ENCODE data around the gene LGALS3.

LGALS3 gene

DNA sequence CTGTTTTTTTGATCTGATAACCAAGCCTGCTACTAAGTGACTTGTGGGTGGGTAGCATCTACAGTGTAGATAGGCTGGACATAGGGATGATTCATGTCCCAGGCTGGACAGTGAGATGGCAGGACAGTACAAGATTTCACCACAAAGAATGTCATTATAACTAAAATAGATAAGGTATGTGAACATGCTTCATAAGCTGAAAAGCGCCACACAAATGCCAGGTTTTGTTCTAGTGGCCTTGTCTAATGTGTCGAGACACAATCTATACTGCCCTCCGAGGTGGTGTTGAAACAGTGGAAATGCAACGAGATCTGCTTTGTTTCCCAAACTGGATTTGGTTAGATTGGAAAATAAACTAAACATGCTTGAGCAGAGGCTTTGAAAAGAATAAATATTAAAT lies 4.4 kb downstream of the LGALS3 start:
- H3K27ac ChIP-seq = no peak overlapping the region
- no peak for TF ChIP-seq ZFX (IDR thresholded peaks at IDR 0.05; ENCODE audit: borderline replicate concordance)
- TF ChIP-seq, protein P1, sequence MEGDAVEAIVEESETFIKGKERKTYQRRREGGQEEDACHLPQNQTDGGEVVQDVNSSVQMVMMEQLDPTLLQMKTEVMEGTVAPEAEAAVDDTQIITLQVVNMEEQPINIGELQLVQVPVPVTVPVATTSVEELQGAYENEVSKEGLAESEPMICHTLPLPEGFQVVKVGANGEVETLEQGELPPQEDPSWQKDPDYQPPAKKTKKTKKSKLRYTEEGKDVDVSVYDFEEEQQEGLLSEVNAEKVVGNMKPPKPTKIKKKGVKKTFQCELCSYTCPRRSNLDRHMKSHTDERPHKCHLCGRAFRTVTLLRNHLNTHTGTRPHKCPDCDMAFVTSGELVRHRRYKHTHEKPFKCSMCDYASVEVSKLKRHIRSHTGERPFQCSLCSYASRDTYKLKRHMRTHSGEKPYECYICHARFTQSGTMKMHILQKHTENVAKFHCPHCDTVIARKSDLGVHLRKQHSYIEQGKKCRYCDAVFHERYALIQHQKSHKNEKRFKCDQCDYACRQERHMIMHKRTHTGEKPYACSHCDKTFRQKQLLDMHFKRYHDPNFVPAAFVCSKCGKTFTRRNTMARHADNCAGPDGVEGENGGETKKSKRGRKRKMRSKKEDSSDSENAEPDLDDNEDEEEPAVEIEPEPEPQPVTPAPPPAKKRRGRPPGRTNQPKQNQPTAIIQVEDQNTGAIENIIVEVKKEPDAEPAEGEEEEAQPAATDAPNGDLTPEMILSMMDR (IDR thresholded peaks at IDR 0.05) = no peak

DNA sequence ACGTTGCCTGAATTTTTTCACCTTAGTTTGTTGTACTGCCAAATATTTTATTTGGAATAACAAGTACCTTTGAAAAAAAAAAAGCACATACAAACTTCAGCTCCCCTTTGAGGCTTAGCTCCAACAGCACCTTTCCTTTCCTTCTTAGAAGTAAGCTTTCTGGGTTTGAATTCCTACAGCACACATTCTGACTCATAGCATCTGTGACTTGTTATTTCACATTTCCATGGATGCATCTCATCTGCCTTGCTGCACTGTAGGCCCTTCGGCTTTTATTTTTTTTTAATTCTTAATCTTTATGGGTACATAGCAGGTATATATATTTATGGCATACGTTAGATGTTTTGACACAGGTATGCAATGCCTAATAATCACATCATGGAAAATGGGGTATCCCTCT lies 7.2 kb downstream of the LGALS3 start:
- no peak overlapping the region for H3K27ac ChIP-seq
- TF ChIP-seq, protein P1 (IDR thresholded peaks at IDR 0.05) = no peak
- no peak for TF ChIP-seq ZFX (IDR thresholded peaks at IDR 0.05; ENCODE audit: borderline replicate concordance)

DNA sequence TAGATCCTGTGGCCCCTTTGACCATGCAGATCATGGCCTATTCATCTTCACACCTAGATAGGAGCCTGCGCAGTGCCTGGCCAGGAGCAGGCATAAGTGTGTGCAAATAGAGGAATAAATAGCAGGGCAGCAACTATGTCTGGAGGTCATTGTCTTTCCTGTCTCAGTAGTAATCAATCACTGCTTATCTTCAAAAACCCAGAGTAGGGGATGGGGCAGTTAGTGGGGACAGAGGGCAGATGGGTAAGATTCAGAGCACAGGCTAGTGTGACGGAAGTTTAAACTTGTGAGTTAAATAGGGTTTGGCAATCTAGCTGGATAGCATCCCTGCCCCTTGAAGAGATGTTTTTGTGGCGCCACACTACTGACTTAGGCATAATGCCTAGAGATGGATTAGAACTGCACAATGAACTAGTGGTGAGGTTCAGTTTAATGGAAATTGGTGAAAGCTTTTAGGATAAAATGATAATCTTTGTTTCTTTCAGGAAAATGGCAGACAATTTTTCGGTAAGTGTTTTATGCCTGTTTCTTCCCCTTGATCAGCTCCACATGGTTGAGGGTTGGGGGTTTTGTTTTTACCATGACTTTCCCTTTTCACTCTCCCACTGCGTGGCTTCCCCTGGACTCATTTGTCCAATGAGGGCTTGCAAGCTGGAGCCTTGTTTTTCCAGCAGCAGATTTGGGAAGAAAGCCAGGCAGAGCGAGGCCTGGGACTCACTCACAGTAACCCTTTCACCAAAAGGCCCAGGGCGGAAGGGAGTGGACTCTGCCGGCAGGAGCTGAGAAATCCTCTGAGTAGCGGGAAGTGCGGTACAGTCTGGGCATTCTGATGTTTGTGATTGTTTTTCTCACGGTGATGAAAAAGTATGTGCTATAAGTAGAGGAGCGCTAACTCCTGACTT lies 8.1 kb downstream of the LGALS3 start:
- H3K27ac ChIP-seq = no peak overlapping the region
- no peak for TF ChIP-seq ZFX (IDR thresholded peaks at IDR 0.05; ENCODE audit: borderline replicate concordance)
- TF ChIP-seq, protein P1 (IDR thresholded peaks at IDR 0.05) = no peak

DNA sequence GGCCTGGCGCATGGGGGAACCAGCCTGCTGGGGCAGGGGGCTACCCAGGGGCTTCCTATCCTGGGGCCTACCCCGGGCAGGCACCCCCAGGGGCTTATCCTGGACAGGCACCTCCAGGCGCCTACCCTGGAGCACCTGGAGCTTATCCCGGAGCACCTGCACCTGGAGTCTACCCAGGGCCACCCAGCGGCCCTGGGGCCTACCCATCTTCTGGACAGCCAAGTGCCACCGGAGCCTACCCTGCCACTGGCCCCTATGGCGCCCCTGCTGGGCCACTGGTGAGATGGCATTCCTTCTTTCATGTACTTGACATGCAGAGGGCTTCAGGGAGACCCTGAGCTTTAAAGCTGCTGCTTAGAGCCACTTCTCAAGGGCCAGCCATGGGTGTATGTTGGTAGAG lies 9.0 kb downstream of the LGALS3 start:
- no peak overlapping the region for H3K27ac ChIP-seq
- TF ChIP-seq, protein P1 (IDR thresholded peaks at IDR 0.05) = peak; percentile 57
- no peak for TF ChIP-seq ZFX (IDR thresholded peaks at IDR 0.05; ENCODE audit: borderline replicate concordance)

DNA sequence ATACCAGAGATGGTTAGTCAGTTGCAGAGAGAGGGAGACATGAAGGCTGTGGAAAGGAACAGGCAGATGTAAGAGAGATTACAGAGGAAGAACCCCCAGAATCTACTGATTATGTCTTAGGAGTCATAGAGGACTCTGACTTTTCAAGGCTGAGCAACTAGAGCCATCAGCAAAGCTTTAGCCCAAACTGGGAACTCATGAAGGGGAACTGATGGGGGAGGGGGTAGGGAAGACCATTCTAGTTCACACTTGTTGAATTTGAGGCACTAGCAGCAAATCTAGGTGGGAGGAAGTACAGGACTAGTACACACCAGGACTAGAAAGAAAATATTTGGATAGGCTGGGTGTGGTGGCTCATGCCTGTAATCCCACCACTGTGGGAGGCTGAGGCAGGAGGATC lies 10.1 kb downstream of the LGALS3 start:
- TF ChIP-seq, protein P1 (IDR thresholded peaks at IDR 0.05) = no peak

DNA sequence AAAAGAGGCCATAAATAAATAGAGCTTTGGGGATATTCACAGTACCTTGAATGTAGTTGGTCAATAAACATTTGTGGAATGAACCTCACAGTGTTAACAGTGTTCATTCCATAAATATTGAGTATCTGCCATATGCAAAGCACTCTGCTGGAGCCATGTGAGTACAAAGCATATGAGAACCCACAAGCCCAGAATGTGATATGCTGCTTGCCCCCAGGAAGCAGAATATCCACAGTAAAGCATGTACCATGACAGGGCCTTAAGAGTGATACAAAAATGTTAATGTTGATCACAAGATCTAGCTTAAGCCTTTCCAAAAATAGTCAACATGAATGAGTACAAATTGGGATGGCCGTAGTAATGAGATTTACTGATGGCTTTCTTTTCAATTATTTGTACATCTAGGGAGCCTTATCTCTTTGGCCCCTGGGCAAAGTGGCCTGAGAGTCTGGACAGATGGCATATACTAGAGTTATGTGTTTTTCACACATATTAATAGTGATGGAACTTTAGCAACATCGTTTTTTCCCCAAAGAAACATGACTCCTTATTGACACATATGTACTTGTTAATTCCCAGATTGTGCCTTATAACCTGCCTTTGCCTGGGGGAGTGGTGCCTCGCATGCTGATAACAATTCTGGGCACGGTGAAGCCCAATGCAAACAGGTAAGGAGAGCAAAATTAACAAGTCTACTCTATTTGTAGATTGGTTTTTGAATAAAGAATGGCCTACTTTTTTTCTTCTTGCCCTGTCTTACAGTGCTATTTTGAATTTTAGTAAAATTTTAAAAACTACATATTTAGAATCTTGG lies 10.9 kb downstream of the LGALS3 start:
- no peak for TF ChIP-seq ZFX (IDR thresholded peaks at IDR 0.05; ENCODE audit: borderline replicate concordance)
- TF ChIP-seq, protein P1 (IDR thresholded peaks at IDR 0.05) = no peak

More for the DNA sequence above, 10.1 kb downstream of the LGALS3 start:
- no peak overlapping the region for H3K27ac ChIP-seq

DNA sequence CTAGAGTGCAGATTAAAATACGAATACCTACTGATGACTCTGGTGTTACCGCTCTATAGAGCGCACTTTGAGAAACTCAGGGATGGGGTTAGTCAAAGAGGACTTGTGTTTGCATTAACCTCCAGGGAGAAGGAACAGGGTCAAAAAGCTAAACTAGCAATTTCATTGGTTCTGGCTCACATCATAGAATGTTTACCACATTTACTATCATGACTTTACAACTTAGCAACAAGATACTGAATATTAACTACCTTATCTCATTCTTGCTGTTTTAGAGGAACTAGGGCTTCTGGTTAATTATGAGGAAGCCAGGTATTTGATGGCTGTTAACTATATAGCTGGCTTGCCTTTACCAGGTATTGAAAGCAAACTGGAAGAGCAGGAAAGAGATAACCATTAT lies 12.8 kb downstream of the LGALS3 start:
- no peak for TF ChIP-seq ZFX (IDR thresholded peaks at IDR 0.05; ENCODE audit: borderline replicate concordance)
- TF ChIP-seq, protein P1 (IDR thresholded peaks at IDR 0.05) = no peak
- no peak overlapping the region for H3K27ac ChIP-seq

More for the DNA sequence above, 10.9 kb downstream of the LGALS3 start:
- H3K27ac ChIP-seq = no peak overlapping the region
